Measurements from ENCODE around the gene TH. TPM values are rescaled to one million over a fixed set of nuclear protein-coding genes. Genes with fewer than 3 reads are reported as not detected.

Gene TH
- total and polyA plus RNA-seq, 2 donors (not counting 1 experiment from before 2014, with no cell fraction given) = not detected

- peaks cover 43% of the 10 kb centered on the region for H3K27me3 Mint-ChIP-seq
- Histone ChIP-seq H3K9me3 (ENCODE audit: control extremely low read depth in 1 of 3, control insufficient read depth in 2 of 3, insufficient read depth in 1 of 3, low read length in 2 of 3) (peaks cover 0 to 3% (median 0%) of the 10 kb centered on the region in 3 donors), H3K27me3 (replicated peaks in 1 of 4; ENCODE audit: control extremely low read depth in 1 of 4, control insufficient read depth in 3 of 4, insufficient read depth in 4 of 4, low read length in 3 of 4) (peaks cover 0 to 49% (median 22%) of the 10 kb centered on the region in 4 experiments), H3K4me1 (ENCODE audit: control insufficient read depth in 2 of 2, insufficient read depth in 2 of 2, low read length in 2 of 2) (peaks cover 6 to 9% of the 10 kb centered on the region in 2 donors), H2AFZ (ENCODE audit: insufficient read depth, low read depth, low read length, poor library complexity, severe bottlenecking) (no peak overlapping the region), H3K36me3 (replicated peaks in 1 of 2; ENCODE audit: control extremely low read depth in 1 of 2, control insufficient read depth in 1 of 2, extremely low read depth in 1 of 2, insufficient read depth in 2 of 2, low read length in 1 of 2) (no peaks in the 10 kb centered on the region), H4K20me1 (ENCODE audit: control insufficient read depth, insufficient read depth, low read length, poor library complexity, severe bottlenecking) (no peaks in the 10 kb centered on the region), H3K79me2 (ENCODE audit: control insufficient read depth, insufficient read depth, low read length) (no peaks in the 10 kb centered on the region), H3K4me2 (replicated peaks; ENCODE audit: low read depth, low read length, poor library complexity, severe bottlenecking) (no peak overlapping the region), H3K4me3 (ENCODE audit: control extremely low read depth in 1 of 5, extremely low read depth in 1 of 5, insufficient read depth in 1 of 5, low read depth in 2 of 5, low read length in 4 of 5) (no peak overlapping the region), H3K27ac (ENCODE audit: low read length in 2 of 2) (no peak overlapping the region), H3K9ac (ENCODE audit: low read length) (no peak overlapping the region)
- H3K27ac Mint-ChIP-seq = no peak overlapping the region
- WGBS (ENCODE audit: insufficient coverage) = 50% methylated on average over 8 of the region's 11 CpGs
- no peak for ATAC-seq (ENCODE audit: low read depth)
- no peak overlapping the region for H3K4me3 Mint-ChIP-seq
- ChIA-PET CTCF (interaction anchor here (0.6 to 7.7 kb wide), 23 partner anchors 8 to 511 kb away, joined by 3 to 217 read pairs (median 9); partner anchors contain the start of genes KRTAP5-6, LSP1 and SYT8), POLR2A (interaction anchor here (0.6 kb wide), 1 partner anchor 99 kb away, joined by 5 read pairs; no protein-coding TSS in a partner anchor)
- intact Hi-C loops (cut with micrococcal nuclease) = loop anchor here (5.0 kb wide), 1 partner anchor 268 kb away; no protein-coding TSS in a partner anchor
- no peak for TF ChIP-seq EZH2 (IDR thresholded peaks at IDR 0.05; ENCODE audit: borderline replicate concordance, insufficient read depth, low read depth, low read length, poor library complexity, severe bottlenecking)
- TF ChIP-seq, protein P1, sequence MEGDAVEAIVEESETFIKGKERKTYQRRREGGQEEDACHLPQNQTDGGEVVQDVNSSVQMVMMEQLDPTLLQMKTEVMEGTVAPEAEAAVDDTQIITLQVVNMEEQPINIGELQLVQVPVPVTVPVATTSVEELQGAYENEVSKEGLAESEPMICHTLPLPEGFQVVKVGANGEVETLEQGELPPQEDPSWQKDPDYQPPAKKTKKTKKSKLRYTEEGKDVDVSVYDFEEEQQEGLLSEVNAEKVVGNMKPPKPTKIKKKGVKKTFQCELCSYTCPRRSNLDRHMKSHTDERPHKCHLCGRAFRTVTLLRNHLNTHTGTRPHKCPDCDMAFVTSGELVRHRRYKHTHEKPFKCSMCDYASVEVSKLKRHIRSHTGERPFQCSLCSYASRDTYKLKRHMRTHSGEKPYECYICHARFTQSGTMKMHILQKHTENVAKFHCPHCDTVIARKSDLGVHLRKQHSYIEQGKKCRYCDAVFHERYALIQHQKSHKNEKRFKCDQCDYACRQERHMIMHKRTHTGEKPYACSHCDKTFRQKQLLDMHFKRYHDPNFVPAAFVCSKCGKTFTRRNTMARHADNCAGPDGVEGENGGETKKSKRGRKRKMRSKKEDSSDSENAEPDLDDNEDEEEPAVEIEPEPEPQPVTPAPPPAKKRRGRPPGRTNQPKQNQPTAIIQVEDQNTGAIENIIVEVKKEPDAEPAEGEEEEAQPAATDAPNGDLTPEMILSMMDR (IDR thresholded peaks at IDR 0.05) = no peak
- H3K4me1 Mint-ChIP-seq = peaks cover 10% of the 10 kb centered on the region
- no peaks in the 10 kb centered on the region for H3K9me3 Mint-ChIP-seq (ENCODE audit: insufficient read depth)
- DNase-seq = no peak
These were observed 21.5 kb downstream of the TH start for GRCh38 chr11:2149864-2150847.
